GM11168 (cell line): ENCODE results near the gene IL1B.

Experiments
- in situ Hi-C: fragments of 300-500 bp; cut with MboI; formaldehyde crosslinking; loops from one replicate; pipeline ENCODE4 v1.12.0; 2022; ENCODE audit warnings: low sequenced_read_pairs; ENCODE audit not compliant: unreplicated experiment

IL1B gene

GRCh38 chr2:112830682-112831512 lies 5.7 kb downstream of the IL1B start:
- in situ Hi-C loops, result no loop called here

DNA sequence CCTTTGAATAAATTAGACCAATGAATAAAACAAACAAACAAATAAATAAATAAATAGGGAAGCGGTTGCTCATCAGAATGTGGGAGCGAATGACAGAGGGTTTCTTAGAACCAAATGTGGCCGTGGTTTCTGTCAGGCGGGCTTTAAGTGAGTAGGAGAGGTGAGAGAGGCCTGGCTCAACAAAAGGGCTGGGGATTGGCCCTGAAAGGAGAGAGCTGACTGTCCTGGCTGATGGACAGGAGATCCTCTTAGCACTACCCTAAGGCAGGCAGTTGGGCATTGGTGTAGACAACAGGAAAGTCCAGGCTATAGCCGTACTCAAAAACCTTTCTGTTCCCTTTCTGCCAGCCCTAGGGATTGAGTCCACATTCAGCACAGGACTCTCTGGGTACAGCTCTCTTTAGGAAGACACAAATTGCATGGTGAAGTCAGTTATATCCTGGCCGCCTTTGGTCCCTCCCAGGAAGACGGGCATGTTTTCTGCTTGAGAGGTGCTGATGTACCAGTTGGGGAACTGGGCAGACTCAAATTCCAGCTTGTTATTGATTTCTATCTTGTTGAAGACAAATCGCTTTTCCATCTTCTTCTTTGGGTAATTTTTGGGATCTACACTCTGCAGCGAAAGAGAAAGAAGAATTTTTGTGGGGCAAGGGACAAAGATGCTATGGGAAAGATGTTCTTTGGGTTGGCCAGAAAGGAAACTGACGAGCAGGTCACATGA lies 6.5 kb downstream of the IL1B start:
- in situ Hi-C loops, result no loop called here

- in situ Hi-C loops, result no loop called here
Measured at GRCh38 chr2:112829101-112829960, 7.2 kb downstream of the IL1B start.

- in situ Hi-C loops, result no loop called here
Measured at GRCh38 chr2:112828251-112828691, 8.3 kb downstream of the IL1B start.

- in situ Hi-C loops, result no loop called here
Measured at GRCh38 chr2:112827604-112828185, 8.9 kb downstream of the IL1B start.

GRCh38 chr2:112827009-112827408 lies 9.6 kb downstream of the IL1B start:
- in situ Hi-C loops, result no loop called here

GRCh38 chr2:112825706-112826105 lies 10.9 kb downstream of the IL1B start:
- in situ Hi-C loops, result no loop called here

DNA sequence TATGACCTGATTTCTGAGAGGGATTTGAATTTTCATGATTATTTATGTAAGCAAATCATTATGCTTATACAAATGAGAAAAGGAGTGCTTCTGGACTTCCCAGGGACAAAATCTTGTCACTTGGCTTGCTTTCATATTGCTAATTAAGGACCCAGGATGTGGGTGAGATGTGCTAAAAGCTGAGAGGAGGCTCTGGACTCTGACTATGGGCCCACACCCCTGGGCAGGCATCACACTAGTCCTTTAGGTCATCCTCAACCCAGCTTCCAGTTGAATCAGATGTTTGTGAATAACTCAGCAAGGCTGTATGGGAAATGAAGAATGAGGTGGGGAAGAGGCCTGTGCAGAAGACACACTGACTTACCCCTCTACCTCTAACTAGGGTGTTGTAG lies 11.9 kb downstream of the IL1B start:
- in situ Hi-C loops, result no loop called here

GRCh38 chr2:112821682-112822081 lies 14.9 kb downstream of the IL1B start:
- in situ Hi-C loops, result no loop called here

DNA sequence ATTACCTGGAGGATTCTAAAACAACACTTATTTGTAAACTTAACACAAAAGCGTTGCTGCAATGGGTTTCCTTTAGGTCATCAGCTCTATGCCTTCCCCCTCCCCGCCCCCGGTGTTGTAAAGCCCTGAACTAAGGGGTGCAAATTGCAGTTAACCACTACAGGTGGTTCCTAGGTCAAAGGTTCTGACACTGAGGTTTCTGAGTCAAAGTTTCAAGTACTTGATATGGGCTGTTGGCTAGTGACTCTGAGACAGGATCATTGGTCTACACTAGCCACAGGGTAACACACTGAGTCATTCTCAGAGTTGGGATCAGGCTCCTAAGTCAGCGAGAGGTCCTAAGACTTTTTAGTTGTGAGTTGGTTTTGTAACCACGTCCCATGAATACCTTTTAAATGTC lies 15.4 kb downstream of the IL1B start:
- in situ Hi-C loops, result no loop called here

- in situ Hi-C loops, result no loop called here
Measured at GRCh38 chr2:112820343-112820742, 16.2 kb downstream of the IL1B start.

DNA sequence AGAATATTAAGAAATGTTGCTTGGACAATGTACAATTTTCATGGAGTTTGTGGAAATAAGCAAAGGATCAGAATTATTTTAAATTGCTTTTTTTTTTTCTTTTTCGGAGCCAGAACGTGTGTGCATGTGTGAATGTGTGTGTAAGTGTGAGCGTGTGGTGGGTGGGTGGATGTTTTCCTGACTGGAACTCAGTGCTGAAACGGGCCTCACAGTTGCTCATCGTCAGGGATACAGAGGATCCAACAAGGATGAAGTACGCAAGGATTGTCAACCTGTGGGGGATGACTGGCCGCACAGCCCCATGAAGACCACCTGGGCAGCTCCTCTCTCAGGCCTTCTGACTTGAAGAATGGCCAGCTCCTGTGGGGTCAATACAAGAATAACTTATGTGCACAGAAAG lies 17.5 kb downstream of the IL1B start:
- in situ Hi-C loops, result no loop called here

DNA sequence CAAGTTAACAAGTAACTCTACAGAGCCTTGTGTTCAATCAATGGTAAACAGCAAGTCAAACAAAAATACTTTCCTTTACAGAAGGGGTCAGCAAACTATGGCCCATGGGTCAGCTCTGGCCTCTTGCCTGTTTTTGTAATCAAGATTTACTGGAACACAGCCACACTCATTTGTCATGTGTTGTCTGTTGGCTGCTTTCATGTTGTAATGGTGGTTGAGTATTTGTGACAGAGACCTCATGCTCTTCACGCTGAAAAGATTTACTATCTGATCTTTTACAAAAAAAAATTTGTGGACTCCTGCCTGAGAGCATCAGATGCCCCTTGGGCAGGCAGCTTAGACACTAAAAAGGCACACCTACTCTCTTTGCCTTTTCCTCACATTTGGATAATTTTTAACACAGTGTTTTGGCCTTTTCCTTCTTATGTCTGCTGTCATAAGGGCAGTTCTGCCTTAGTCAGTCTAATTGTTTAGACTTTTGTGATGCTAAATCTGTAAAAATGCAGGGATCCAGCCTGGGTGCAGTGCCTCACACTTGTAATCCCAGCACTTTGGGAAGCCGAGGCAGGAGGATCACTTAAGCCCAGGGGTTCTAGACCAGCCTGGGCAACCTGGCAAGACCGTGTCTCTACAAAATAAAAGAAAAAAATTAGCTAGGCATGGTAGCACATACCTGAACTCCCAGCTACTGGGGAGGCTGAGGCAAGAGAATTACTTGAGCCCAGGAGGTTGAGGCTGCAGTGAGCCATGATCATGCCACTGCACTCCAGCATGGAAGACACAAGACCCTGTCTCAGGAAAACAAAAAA lies 18.3 kb downstream of the IL1B start:
- in situ Hi-C loops, result no loop called here

- in situ Hi-C loops, result no loop called here
Measured at GRCh38 chr2:112817082-112817689, 19.4 kb downstream of the IL1B start.

DNA sequence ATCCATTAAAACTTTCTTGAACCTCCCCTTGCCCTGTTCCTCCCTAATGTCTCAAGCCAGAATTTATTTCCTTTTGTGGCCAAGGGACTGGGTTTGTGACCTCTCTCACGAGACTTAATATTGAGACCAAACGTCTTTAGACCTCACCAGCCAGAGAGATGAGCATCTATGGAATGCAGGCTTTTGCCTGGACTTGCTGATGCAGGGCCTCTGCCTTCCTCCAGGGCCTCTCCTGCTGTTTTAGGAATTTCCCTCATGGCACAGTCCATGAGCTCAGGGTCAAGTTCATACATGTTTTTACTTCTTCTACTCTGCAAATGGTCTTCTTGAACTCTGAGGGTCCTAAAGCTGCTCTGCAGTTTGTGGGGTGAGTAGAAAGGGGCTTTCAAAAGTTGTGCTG lies 22.3 kb downstream of the IL1B start:
- in situ Hi-C loops, result no loop called here

- in situ Hi-C loops, result no loop called here
Measured at GRCh38 chr2:112813280-112813966, 23.2 kb downstream of the IL1B start.

GRCh38 chr2:112812318-112813267 lies 24.0 kb downstream of the IL1B start:
- in situ Hi-C loops, result no loop called here
